Measurements from ENCODE around the gene MIPOL1. TPM values are rescaled to one million over a fixed set of nuclear protein-coding genes. Genes with fewer than 3 reads are reported as not detected.

MIPOL1 gene
- total RNA-seq, 1 donor from 2014 or later: 14.6 TPM

- DNase-seq (ENCODE audit: extremely low spot score, unreplicated experiment): no peak
- no peaks in the 10 kb centered on the region for H3K9me3 Mint-ChIP-seq (ENCODE audit: unreplicated experiment)
- TF ChIP-seq CTCF (IDR thresholded peaks at IDR 0.05): no peak
- no peaks in the 10 kb centered on the region for H3K4me1 Mint-ChIP-seq (ENCODE audit: unreplicated experiment)
- H3K36me3 Mint-ChIP-seq (ENCODE audit: unreplicated experiment): peaks cover 5% of the 10 kb centered on the region
- H3K4me3 Mint-ChIP-seq (ENCODE audit: unreplicated experiment): no peak overlapping the region
- H3K27ac Mint-ChIP-seq (ENCODE audit: unreplicated experiment): no peak overlapping the region
- H3K27me3 Mint-ChIP-seq (ENCODE audit: unreplicated experiment): no peaks in the 10 kb centered on the region
Measured at GRCh38 chr14:37272569-37272968, 74.8 kb downstream of the MIPOL1 start.

- no peak overlapping the region for H3K4me3 Mint-ChIP-seq (ENCODE audit: unreplicated experiment)
- H3K9me3 Mint-ChIP-seq (ENCODE audit: unreplicated experiment): no peaks in the 10 kb centered on the region
- H3K27ac Mint-ChIP-seq (ENCODE audit: unreplicated experiment): no peak overlapping the region
- H3K4me1 Mint-ChIP-seq (ENCODE audit: unreplicated experiment): no peaks in the 10 kb centered on the region
- no peaks in the 10 kb centered on the region for H3K27me3 Mint-ChIP-seq (ENCODE audit: unreplicated experiment)
- DNase-seq (ENCODE audit: extremely low spot score, unreplicated experiment): no peak
- no peak for TF ChIP-seq CTCF (IDR thresholded peaks at IDR 0.05)
- H3K36me3 Mint-ChIP-seq (ENCODE audit: unreplicated experiment): peaks cover 5% of the 10 kb centered on the region
Measured at GRCh38 chr14:37274652-37275051, 76.9 kb downstream of the MIPOL1 start.

- Mint-ChIP-seq H3K4me3 (ENCODE audit: unreplicated experiment) (no peak overlapping the region), H3K27ac (ENCODE audit: unreplicated experiment) (no peak overlapping the region), H3K27me3 (ENCODE audit: unreplicated experiment) (no peaks in the 10 kb centered on the region), H3K9me3 (ENCODE audit: unreplicated experiment) (no peaks in the 10 kb centered on the region), H3K4me1 (ENCODE audit: unreplicated experiment) (no peaks in the 10 kb centered on the region), H3K36me3 (ENCODE audit: unreplicated experiment) (peaks cover 3% of the 10 kb centered on the region)
- no peak for TF ChIP-seq CTCF (IDR thresholded peaks at IDR 0.05)
- DNase-seq (ENCODE audit: extremely low spot score, unreplicated experiment): no peak
Measured at GRCh38 chr14:37275963-37276362, 78.2 kb downstream of the MIPOL1 start.

GRCh38 chr14:37278636-37279538, 81.2 kb downstream of the MIPOL1 start:
- no peak overlapping the region for H3K4me3 Mint-ChIP-seq (ENCODE audit: unreplicated experiment)
- H3K27ac Mint-ChIP-seq (ENCODE audit: unreplicated experiment): no peak overlapping the region
- H3K27me3 Mint-ChIP-seq (ENCODE audit: unreplicated experiment): no peaks in the 10 kb centered on the region
- no peak for DNase-seq (ENCODE audit: extremely low spot score, unreplicated experiment)
- no peaks in the 10 kb centered on the region for H3K4me1 Mint-ChIP-seq (ENCODE audit: unreplicated experiment)
- TF ChIP-seq CTCF (IDR thresholded peaks at IDR 0.05): no peak
- H3K9me3 Mint-ChIP-seq (ENCODE audit: unreplicated experiment): no peaks in the 10 kb centered on the region
- H3K36me3 Mint-ChIP-seq (ENCODE audit: unreplicated experiment): no peaks in the 10 kb centered on the region

GRCh38 chr14:37279818-37280217, 82.1 kb downstream of the MIPOL1 start:
- no peak for DNase-seq (ENCODE audit: extremely low spot score, unreplicated experiment)
- Mint-ChIP-seq H3K4me3 (ENCODE audit: unreplicated experiment) (no peak overlapping the region), H3K9me3 (ENCODE audit: unreplicated experiment) (no peaks in the 10 kb centered on the region), H3K4me1 (ENCODE audit: unreplicated experiment) (no peaks in the 10 kb centered on the region), H3K36me3 (ENCODE audit: unreplicated experiment) (no peaks in the 10 kb centered on the region), H3K27ac (ENCODE audit: unreplicated experiment) (no peak overlapping the region), H3K27me3 (ENCODE audit: unreplicated experiment) (no peaks in the 10 kb centered on the region)
- no peak for TF ChIP-seq CTCF (IDR thresholded peaks at IDR 0.05)

All from osteocyte (in vitro differentiated cells).